ENCODE measurements around the gene ARSJ.

GRCh38 chr4:113962016-113962347, 17.5 kb downstream of the ARSJ start:
- TF ChIP-seq CTCF (IDR thresholded peaks at IDR 0.05), result no peak
- TF ChIP-seq POLR2A (IDR thresholded peaks at IDR 0.05), result no peak

Measured in uterus (tissue), 2 donors.